Measurements from ENCODE around the gene MAD2L1BP.

- TF ChIP-seq TAF1 (IDR thresholded peaks at IDR 0.05; ENCODE audit: borderline replicate concordance, low read depth, low read length) (no peak), CTCF (IDR thresholded peaks at IDR 0.05) (no peak), CHD2 (IDR thresholded peaks at IDR 0.05; ENCODE audit: low read length, partially characterized antibody) (no peak), RFX5 (IDR thresholded peaks at IDR 0.05; ENCODE audit: low read length) (no peak), TCF12 (IDR thresholded peaks at IDR 0.05) (no peak)
These were observed 14.4 kb upstream of the MAD2L1BP start for GRCh38 chr6:43621078-43621835.

Measured in SK-N-SH (cell line).